ENCODE results near the gene CAP2.

DNA sequence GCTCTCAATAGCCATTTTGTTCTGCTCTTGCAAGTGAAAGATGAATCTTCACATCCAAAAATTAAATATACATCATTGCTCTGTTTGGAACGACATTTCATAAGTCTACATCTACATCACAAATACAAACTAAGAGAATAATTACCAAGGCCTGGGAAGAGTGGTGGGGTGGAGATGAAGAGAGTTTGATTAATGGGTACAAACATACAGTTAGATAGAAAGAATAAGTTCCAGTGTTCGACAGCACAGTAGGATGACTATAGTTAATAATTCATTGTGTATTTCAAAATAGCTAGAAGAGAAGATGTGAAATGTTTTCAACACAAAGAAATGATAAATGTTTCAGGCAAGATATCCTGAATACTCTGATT is 38.0 kb upstream of the CAP2 start:
- TF ChIP-seq, protein P1, sequence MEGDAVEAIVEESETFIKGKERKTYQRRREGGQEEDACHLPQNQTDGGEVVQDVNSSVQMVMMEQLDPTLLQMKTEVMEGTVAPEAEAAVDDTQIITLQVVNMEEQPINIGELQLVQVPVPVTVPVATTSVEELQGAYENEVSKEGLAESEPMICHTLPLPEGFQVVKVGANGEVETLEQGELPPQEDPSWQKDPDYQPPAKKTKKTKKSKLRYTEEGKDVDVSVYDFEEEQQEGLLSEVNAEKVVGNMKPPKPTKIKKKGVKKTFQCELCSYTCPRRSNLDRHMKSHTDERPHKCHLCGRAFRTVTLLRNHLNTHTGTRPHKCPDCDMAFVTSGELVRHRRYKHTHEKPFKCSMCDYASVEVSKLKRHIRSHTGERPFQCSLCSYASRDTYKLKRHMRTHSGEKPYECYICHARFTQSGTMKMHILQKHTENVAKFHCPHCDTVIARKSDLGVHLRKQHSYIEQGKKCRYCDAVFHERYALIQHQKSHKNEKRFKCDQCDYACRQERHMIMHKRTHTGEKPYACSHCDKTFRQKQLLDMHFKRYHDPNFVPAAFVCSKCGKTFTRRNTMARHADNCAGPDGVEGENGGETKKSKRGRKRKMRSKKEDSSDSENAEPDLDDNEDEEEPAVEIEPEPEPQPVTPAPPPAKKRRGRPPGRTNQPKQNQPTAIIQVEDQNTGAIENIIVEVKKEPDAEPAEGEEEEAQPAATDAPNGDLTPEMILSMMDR (IDR thresholded peaks at IDR 0.05 in 2 of 3, conservative IDR thresholded peaks at IDR 0.05 in 1 of 3; ENCODE audit: insufficient read depth in 2 of 3, low read depth in 1 of 3, low read length in 3 of 3): no peak
- no peak for TF ChIP-seq ZNF511 (CRISPR knock-in tag; IDR thresholded peaks at IDR 0.05)
- no peak for TF ChIP-seq CEBPB (tag; IDR thresholded peaks at IDR 0.05)
- no peak for TF ChIP-seq JUND (IDR thresholded peaks at IDR 0.05; ENCODE audit: borderline replicate concordance, low read depth, low read length)
- no peak for TF ChIP-seq JUND (tag; IDR thresholded peaks at IDR 0.05; ENCODE audit: borderline replicate concordance, low read depth, low read length)
- no peak for TF ChIP-seq MEF2A (IDR thresholded peaks at IDR 0.05; ENCODE audit: control insufficient read depth, low read depth, low read length)
- TF ChIP-seq BRCA1 (IDR thresholded peaks at IDR 0.05): no peak
- TF ChIP-seq BRCA1 (CRISPR knock-in tag; IDR thresholded peaks at IDR 0.05): no peak
- TF ChIP-seq POLR2A (conservative IDR thresholded peaks at IDR 0.05): no peak
- no peak for TF ChIP-seq CCAR2 (IDR thresholded peaks at IDR 0.05; ENCODE audit: low read depth, low read length)
